ENCODE results near the gene OPN1MW3. TPM values are rescaled to one million over a fixed set of nuclear protein-coding genes. Genes with fewer than 3 reads are reported as not detected.
"Not testable (repeated sequence)": the region's sequence is repeated elsewhere in the genome, so short reads cannot be mapped to it uniquely, and the experiment has no call there.

OPN1MW3 gene
- not detected for total RNA-seq
- polyA plus RNA-seq (ENCODE audit: insufficient read length in 6 of 6) = not detected
- long read RNA-seq, donor 1 = 0 reads
- long read RNA-seq, donor 2 = 0 reads
- long read RNA-seq, donor 3 = 0 reads
- long read RNA-seq, donor 4 = 0 reads
- long read RNA-seq, donor 5 = 0 reads
- long read RNA-seq, donor 6 = 0 reads
- long read RNA-seq, donor 7 = 0 reads
- long read RNA-seq, donor 8 = 0 reads
- long read RNA-seq, donor 9 = 0 reads
- long read RNA-seq, donor 10 = 0 reads
- long read RNA-seq, donor 11 = 0 reads
- long read RNA-seq, donor 12 = 0 reads

GRCh38 chrX:154257282-154257681 is at the start of gene OPN1MW3:
Gene OPN1MW3 (plus strand): TSS chrX:154257582. CDS start chrX:154257620, 38 bp downstream.
- H3K4me3 ChIP-seq; H3K9me3 ChIP-seq; H3K4me1 ChIP-seq; H3K27ac ChIP-seq; DNase-seq; H3K27me3 ChIP-seq; intact Hi-C loops (cut with DNase I); ATAC-seq; H3K36me3 ChIP-seq: not testable (repeated sequence)

GRCh38 chrX:154209670-154210418 is 47.5 kb upstream of the OPN1MW3 start:
- H3K27me3 ChIP-seq; DNase-seq; H3K4me1 ChIP-seq; intact Hi-C loops (cut with DNase I); H3K9me3 ChIP-seq; H3K27ac ChIP-seq; H3K4me3 ChIP-seq; H3K36me3 ChIP-seq: not testable (repeated sequence)
- ATAC-seq = peak; percentile 90

- H3K27ac ChIP-seq; H3K4me3 ChIP-seq; H3K4me1 ChIP-seq; ATAC-seq; intact Hi-C loops (cut with DNase I); DNase-seq; H3K27me3 ChIP-seq; H3K9me3 ChIP-seq; H3K36me3 ChIP-seq: not testable (repeated sequence)
Measured at GRCh38 chrX:154211057-154211456, 46.3 kb upstream of the OPN1MW3 start.

- DNase-seq; H3K4me3 ChIP-seq; H3K9me3 ChIP-seq; H3K4me1 ChIP-seq; intact Hi-C loops (cut with DNase I); H3K36me3 ChIP-seq; ATAC-seq; H3K27ac ChIP-seq; H3K27me3 ChIP-seq: not testable (repeated sequence)
Measured at GRCh38 chrX:154211499-154211898, 45.9 kb upstream of the OPN1MW3 start.

GRCh38 chrX:154219456-154219855 is 37.9 kb upstream of the OPN1MW3 start, which contains the start of gene OPN1MW2:
Gene OPN1MW2 (plus strand): TSS chrX:154219756. CDS start chrX:154219816, 60 bp downstream.
- intact Hi-C loops (cut with DNase I); ATAC-seq; H3K36me3 ChIP-seq; H3K9me3 ChIP-seq; H3K27me3 ChIP-seq; H3K4me3 ChIP-seq; H3K4me1 ChIP-seq; H3K27ac ChIP-seq; DNase-seq: not testable (repeated sequence)

- H3K27me3 ChIP-seq; H3K9me3 ChIP-seq; H3K36me3 ChIP-seq; H3K4me1 ChIP-seq; DNase-seq; H3K27ac ChIP-seq; H3K4me3 ChIP-seq; intact Hi-C loops (cut with DNase I); ATAC-seq: not testable (repeated sequence)
Measured at GRCh38 chrX:154225292-154225691, 32.1 kb upstream of the OPN1MW3 start.

GRCh38 chrX:154226706-154227105 is 30.7 kb upstream of the OPN1MW3 start:
- H3K4me3 ChIP-seq; H3K27me3 ChIP-seq; DNase-seq; ATAC-seq; H3K36me3 ChIP-seq; H3K9me3 ChIP-seq; H3K4me1 ChIP-seq; intact Hi-C loops (cut with DNase I); H3K27ac ChIP-seq: not testable (repeated sequence)

GRCh38 chrX:154231443-154231842 is 25.9 kb upstream of the OPN1MW3 start:
- ATAC-seq; DNase-seq; intact Hi-C loops (cut with DNase I): not testable (repeated sequence)

GRCh38 chrX:154233620-154234019 is 23.8 kb upstream of the OPN1MW3 start:
- H3K4me1 ChIP-seq; H3K27ac ChIP-seq; H3K9me3 ChIP-seq; intact Hi-C loops (cut with DNase I); ATAC-seq; H3K36me3 ChIP-seq; DNase-seq; H3K27me3 ChIP-seq; H3K4me3 ChIP-seq: not testable (repeated sequence)

More at GRCh38 chrX:154231443-154231842, 25.9 kb upstream of the OPN1MW3 start:
- H3K4me3 ChIP-seq, H3K4me1 ChIP-seq, H3K27ac ChIP-seq, H3K27me3 ChIP-seq, H3K36me3 ChIP-seq, H3K9me3 ChIP-seq: not testable (repeated sequence)

GRCh38 chrX:154238939-154239559 is 18.3 kb upstream of the OPN1MW3 start:
- ATAC-seq; H3K4me1 ChIP-seq; DNase-seq; H3K27me3 ChIP-seq; H3K9me3 ChIP-seq; intact Hi-C loops (cut with DNase I); H3K4me3 ChIP-seq; H3K27ac ChIP-seq; H3K36me3 ChIP-seq: not testable (repeated sequence)

GRCh38 chrX:154239982-154240503 is 17.3 kb upstream of the OPN1MW3 start:
- ATAC-seq; H3K4me1 ChIP-seq; H3K27me3 ChIP-seq; H3K4me3 ChIP-seq; H3K9me3 ChIP-seq; H3K36me3 ChIP-seq; intact Hi-C loops (cut with DNase I); DNase-seq; H3K27ac ChIP-seq: not testable (repeated sequence)

- H3K4me1 ChIP-seq; DNase-seq; H3K4me3 ChIP-seq; H3K27me3 ChIP-seq; H3K36me3 ChIP-seq; intact Hi-C loops (cut with DNase I); H3K27ac ChIP-seq; H3K9me3 ChIP-seq: not testable (repeated sequence)
- ATAC-seq = peak; percentile 91
Measured at GRCh38 chrX:154247377-154248045, 9.9 kb upstream of the OPN1MW3 start.

Data from left lung (tissue), 14 donors.